Measurements from ENCODE around the gene BMP10.

Gene BMP10

DNA sequence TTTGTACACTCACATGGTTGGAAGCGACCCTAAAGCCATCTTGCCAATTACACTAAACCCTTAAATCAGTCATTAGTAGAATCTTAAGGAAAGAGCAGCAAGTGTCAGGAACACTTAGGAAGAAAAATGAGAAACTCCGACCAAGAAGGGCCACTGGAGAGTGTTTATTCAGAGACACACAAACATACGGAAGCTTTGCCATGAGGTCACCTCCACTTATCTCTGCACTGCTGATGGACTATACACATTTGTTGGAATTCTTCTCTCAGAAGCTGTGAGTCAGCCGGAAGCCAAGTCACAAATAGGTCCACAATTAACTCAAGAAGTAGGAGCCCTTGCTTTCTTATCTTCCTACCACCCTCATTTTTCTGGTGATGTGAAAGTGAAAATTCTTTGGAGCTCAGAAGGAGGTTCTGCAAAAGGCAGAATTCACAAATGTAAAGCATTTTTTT is 21.6 kb downstream of the BMP10 start:
- no peak for DNase-seq

DNA sequence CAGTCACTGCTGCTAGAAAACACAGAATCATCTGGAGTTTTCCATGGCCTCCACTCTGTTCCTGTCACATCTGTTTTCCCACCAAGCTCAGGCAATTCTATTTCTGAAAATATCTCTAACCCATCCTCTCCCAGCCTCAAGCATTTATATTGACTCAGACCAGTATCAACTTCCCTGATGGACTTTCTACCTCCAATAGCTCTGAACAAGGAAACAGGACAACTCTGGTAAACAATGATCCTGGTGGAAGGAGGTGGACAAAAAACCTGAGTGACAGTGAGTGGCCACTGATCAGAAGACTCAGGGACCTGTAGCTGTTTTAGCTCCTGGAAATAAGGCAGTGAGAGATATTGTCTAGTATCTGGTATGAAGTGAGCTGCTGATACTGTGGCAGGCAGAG is 23.4 kb downstream of the BMP10 start:
- no peak for DNase-seq

DNA sequence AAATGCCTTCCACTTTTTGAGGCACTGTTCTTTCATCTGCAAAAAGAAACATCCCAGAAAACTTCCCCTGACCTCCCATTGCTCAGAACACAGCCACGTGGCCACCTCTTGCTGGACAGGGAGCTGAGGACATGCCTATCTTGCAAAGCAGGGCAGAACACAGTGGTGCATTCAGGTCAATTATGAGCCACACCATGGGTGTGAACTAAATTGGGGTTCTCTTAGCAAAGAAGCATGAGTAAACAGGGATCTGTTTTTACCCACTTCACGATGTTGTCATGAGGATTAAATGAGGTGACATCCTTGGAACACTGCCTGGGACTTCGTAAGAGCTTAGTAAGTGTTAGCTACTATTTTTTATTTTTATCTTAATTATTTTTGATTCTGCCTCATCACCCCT is 25.1 kb downstream of the BMP10 start:
- DNase-seq: no peak

DNA sequence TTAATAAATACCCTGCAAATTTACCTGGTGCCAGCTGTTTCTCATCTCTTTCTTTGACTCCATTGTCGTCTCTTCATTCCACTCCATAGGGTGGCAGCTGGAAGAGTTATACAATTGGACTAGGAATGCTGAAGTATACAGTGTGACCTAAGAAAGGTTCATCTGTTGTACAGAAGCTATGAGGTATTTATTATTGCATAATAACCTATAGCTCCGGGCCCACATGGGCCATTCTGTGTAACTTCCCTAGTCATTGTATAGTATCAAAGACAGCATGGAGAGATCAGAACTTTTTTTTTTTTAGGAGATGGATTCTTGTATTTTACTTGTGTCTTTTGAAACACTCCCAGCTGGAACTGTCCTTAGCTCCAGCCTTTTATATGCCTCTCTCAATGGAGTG is 26.2 kb downstream of the BMP10 start:
- DNase-seq: no peak

DNA sequence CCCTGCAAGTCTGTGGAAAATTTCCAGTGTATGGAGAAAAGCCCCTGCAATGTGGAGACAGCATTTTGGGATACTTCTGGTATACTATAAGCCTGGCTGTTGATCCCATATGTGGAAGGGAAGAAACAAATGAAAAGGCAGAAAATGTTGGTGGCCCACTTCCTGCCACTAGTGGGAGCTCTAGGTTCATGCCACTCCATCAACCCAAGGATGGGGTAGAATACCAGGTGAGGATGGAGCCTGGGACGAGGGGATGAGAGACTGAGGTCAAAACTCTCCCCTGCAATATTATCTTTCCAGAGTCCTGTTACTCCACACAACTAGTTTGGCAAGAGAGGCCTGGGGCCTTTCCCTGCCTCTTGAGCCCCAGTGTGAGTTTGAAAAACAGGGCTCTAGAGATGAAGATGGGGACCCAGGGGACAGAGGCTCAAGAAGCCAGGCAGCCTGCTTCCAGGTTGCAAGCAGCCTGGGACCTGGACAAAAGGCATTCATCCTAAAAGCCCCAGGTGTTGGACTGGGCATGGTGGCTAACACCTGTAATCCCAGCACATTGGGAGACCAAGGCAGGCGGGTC is 31.9 kb downstream of the BMP10 start:
- DNase-seq: no peak

DNA sequence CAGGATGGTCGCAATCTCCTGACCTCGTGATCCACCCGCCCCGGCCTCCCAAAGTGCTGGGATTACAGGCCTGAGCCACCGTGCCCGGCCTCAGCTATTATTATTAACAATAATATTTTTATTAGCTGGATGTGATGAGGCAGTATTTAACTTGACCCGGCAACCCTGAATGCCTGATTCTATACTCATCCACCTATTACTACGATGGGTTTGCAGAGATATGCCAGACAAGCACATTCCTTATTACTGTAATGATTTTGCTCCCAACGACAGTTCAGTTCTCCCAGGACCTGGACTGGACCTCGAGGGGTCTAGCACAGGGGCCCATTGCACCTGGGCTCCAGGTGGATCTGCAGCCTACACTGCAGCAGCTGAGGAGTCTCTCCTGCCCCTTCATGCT is 32.6 kb downstream of the BMP10 start:
- no peak for DNase-seq

DNA sequence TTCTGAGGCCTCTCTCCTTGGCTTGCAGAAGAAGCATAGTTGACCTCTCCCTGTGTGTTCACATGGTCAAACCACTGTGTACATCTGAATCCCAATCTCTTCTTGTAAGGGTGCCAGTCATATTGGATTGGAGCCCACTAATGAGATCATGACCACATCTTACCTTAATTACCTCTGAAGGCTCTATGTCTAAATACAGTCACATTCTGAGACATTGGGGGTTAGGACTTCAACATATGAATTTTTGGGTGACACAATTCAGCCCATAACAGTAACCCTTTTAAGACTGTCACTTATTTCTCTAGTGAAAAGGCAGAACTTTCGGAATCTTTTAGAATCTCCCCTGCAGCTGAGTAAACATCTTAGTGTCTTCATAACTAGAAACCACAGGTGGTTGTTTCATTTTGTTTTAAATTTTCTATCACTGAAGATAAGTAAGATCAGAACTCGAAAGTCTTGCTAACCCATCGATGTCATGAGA is 33.3 kb downstream of the BMP10 start:
- DNase-seq: no peak

DNA sequence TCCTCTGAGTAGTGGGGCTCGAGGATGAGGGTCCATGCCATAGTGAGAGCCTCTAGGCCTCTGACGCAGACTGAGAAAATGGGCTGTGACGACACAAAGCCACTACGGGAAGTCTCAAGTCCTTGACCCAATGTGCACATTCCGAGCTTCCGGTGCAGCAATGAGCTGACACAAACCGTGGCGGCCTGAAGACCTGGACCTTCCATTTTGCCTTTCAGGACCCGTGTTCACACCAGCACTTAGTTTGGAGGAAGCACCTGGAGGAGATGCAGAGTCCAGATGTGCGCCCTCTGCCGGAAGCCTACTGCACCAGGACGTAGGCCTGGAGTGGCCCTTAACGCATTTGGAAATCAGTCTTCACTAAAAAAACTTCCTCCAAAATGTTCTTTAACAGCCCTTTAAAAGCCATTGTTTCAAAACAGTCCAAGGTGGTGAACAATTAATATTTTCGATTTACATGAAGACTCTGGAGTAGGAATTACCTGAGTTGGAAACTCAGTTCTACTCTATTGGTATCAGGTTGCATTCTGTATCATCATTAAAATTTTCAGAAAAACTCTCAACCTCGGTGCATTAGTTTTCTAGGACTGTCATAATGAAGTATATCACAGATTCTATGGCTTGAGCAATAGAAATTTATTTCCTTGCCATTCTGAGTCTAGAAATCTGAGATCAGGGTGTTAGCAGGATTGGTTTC is 33.9 kb downstream of the BMP10 start:
- DNase-seq: no peak

DNA sequence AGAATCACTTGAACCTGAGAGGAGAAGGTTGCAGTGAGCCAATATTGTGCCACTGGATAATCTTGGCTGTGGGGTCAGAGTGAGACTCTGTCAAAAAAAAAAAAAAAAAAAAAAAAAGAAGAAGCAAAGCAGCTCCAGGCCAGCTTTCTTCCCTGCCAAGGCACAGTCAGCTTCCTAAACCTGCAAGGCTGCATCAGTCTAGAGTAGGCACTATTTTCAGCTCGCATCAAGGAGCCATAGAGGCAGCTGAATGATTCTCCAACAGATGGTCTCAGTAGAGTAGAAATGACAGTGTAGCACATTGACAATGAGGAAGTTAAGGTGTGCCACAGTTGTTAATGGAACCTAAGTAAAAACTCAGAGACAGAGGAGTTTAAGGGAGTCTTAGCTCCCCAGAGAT is 35.6 kb downstream of the BMP10 start:
- no peak for DNase-seq

DNA sequence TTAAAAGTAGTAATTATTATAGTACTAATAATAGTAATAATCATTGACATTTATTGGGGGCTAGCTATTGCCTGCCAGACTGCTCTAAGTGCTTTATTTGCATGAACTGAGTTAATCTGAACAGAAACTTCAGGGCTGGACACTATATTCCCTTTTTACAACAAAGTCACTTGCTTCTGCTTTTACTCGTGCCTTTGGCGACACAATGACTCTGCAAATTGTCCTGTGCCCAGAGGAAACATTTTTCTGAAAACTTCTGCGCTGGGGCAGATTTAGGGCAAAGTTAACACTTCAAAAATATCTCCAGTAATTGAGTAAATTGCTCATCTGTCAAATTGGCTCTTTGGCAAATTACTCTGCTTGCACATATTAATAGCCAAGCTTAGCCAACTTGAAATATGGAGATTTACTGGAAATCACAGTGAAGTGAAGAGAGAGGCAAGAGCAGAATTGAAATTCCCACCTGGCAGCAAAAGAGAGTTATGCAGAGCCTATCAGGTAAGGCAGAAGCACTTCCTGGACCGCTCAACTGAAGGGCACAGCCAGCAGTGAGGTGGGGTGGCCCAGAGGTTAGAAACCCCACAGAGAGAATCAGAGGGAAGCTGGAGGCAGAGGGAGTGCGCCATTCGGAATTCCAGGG is 36.3 kb downstream of the BMP10 start:
- DNase-seq: no peak

DNA sequence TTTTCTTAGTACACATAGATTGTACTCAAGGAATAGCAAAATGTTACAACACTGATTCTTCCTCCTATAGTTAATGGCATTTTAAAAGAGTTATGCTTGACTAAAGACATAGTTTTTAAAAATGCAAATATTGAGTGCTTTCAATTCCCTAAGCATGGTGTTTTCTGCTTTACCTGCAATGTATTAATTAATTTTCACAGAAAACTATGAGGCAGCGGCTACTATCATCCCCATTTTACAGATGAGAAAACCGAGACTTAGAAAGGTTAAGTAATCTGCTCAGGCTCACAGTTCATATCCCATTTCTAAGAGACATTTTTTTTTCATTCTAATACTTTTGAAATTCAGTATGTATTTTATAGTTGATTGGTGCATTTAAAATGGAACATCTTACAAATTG is 38.0 kb downstream of the BMP10 start:
- DNase-seq: no peak

DNA sequence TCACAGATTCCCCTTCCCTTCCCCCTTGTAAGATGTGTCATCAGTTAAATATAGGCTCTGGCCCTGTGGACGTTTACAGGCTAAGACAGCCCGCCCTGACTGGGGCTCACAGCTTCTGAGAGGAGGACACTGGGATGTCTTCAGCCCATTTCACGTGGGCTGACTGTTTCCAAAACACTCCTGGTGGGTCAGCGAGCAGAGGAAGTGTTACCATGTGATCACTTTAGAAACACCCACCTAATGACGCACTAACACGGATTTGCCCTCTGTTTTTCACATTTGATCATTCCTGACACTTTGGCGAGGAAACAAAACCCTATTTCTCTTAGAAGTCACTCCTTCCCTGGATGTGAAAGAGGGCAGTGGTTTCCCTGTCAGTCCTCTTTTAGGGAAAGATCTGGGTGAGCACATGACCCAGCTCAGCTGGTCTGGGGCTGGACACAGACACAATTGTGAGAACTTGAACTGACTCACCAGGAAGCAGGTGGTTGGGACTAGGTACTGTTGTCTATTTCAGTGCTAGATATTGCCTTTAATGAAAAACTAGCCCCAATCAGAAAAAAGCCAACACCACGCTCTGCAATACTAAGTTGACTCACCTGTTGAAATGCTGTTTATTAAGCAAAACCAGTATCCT is 38.8 kb downstream of the BMP10 start:
- DNase-seq: peak; percentile 68

DNA sequence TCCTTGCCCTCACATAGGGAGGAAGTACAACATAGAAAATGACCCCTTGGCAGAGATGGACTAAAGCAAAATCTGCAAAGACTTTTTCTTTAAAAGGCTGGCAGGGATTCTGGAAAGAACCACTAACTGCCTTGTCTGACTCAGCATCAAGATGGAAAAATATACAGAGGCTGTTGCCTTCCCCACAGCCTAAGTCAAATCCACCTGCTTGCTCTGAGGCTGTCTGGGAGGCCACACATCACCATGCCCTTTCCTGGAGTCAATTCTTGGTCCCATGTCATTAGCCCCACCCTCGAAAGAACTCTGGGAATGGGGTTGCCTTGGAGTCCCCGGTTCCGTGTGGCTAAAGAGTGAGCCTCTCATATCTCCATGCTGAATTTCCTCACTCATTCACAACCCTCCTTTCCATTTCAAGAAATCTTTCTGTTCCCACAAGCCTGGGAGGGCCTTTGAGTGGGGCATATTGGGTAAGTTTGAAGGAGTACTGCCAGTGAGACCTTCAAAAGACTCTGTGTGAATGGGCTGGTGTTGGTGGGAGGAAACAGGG is 39.4 kb downstream of the BMP10 start:
- DNase-seq: peak; percentile 50

DNA sequence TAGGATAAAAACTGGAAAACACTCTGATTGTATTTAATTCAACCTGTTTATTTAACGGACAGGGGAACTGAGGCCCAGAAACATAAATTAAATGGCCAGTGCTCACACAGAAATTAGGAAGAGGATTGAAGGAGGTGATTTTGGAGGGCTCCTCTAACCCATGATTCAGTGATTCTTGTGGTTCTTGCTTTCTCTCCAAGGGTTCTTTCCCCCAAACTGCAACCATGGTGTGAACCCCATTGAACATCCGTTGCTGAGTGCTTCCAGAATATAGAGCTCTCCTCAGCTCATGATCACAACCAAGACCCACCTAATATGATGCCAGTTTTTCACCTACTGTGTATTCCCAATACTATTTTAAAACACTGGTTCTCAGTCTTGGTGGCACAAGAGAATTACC is 41.4 kb downstream of the BMP10 start:
- DNase-seq: no peak

DNA sequence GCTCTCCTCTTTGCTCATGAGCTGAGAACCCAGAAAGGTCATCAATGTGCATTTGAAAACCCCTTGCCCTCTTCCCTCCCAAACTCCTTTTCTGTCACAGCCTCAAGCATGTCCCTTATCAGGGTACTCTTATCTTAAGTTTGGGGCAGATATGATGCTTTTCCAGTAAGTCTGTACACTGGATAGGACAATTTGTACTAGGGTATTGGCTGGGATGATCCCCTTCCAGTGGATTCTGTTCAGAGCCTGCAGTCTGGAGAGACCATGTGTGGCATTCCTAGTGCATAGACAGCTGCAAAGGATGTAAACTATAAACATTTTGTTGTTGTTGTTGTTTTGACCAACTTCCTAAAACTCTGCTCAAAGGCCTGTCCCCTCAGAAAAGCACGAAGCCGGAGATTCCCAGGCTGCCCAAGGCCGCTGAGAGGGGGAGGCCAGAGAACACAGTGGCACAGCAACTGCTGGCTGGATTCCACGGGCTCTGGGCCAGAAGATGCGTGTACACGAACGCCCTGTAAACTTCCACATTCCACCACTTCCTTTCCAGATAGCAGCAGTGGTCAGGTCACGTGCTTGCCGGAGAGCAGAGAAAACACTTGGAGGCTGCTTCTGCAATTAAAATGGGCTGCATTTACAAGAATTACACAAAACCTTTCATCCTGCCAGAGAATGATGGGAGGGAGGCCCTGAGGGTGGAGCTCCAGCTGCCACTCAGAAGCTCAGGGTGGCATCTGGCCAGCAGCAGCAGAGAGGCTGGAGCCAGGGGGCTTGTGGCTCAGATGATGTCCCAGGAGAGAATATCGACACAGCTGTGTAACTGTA is 42.1 kb downstream of the BMP10 start:
- DNase-seq: peak; percentile 93

DNA sequence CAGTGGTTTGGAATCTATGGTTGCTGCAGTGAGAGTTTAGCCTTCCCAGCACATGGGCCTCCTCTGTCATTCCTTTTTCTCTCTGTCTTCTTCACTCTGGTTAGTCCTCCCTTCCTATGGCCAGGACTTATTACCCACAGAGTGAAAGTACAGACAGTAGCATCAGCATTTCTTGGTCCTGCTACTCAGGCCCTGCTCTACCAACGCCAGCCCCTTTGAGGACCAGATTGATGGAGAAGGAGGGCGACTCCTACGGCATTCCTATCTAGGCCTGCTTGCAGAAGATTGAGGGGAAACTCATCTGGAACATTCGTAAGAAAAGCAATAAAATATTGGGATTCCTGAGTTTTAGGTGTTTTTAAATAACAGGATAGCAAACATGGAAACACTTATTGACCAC is 43.5 kb downstream of the BMP10 start:
- no peak for DNase-seq

DNA sequence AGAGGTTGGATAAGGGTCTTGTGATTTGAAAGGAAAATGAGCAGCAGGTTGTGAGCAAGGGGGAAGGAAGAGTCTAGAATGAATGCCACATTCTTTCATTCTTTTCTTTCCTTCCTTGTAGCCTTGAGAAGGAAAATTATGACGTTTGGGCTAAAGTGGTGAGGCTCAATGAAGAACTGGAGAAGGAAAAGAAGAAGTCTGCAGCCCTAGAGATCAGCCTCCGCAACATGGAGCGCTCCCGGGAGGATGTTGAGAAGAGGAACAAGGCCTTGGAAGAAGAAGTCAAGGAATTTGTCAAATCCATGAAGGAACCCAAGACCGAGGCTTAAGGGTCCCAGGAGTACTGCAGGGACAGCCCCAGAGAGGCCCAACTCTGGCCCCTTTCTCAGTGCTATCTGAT is 45.3 kb downstream of the BMP10 start:
- DNase-seq: no peak

DNA sequence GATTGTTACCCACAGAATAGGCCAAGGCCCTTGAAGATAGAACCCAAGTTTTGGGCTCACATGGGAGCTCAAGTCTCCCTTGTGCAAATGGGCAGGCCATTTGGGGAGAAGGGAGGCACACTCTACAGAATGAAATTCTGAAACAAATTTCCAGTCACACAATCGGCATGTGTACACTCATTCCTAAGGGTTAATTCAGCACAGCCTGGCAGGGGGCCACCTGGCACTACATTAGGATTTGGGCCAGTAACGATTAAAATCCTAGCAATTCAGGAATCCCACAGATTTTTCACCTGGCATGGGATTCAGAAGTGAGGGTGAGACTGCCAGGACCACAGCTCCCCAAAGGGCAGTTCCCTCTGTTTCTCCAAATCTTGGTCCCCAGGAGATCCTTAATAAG is 46.4 kb downstream of the BMP10 start:
- no peak for DNase-seq

DNA sequence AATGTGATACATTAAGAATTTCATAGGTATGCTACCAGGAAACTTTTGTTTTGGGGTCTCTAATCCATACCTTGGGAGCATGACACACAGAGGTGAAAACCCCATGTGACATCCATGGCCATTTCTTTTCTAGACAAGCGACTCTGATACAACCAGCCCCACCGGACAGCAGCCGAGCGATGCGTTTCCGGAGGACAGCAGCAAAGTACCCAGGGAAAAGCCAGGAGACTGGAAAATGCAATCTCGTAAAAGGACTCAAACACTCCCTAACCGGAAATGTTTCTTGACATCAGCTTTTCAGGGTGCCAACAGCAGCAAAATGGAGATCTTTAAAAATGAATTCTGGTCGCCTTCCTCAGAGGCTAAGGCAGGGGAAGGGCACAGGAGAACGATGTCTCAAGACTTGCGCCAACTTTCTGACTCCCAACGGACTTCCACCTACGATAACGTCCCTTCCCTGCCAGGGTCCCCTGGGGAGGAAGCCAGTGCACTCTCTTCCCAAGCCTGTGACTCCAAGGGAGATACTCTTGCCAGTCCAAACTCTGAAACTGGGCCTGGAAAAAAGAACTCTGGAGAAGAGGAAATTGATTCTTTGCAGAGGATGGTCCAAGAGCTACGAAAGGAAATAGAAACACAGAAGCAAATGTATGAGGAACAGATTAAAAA is 48.9 kb downstream of the BMP10 start:
- no peak for DNase-seq

DNA sequence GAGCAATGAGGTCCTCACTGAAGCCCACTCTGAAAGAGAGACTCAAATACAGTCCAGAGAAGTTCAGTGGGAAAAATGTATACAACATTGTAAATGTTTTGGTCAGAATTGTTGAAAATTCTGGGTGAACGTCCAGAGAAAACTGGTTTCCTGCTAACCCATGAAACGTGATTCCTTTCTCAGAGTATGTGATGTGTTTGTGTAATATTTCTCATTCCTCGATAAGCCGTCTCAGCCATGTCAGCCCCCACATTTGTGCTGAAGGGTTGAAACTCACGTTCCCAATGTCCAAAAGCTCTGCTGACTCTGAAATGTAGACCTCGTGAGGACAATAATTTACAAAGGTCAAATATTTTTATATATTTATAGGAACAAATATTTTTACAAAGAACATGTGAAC is 51.6 kb downstream of the BMP10 start:
- DNase-seq: no peak

DNA sequence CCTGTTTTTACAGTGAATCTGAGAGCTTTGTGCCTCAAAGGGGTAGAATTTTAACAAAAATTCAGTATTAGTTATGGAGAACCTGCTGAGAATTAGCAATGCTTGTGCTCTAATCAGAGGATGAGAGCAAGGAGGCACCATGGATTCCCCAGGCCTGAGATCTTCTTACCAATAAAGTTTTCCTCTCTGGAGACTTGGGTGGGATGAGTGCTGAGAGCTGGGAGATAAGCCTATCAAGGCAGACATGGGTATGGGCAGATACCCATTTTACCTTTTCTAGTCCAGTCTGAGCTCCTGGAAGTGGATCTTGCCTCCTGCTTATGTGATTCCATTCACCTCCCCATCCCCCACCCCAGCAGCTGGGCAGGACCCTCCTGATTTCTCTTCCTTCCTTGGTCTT is 53.9 kb downstream of the BMP10 start:
- no peak for DNase-seq

Measured in left hindlimb (tissue), 1 donor.